Inflammatory macrophage (primary cell): Measurements from ENCODE around the gene ADCY6.
A peak's percentile ranks its signal among the peaks of the same experiment; 100 is the strongest.

Source experiments
- DNase-seq, 2 donors: peaks; one replicate each; pipeline ENCODE4 v3.0.0-alpha.2; 2020 to 2022

The ADCY6 gene

GRCh38 chr12:48815126-48816110 is 26.5 kb upstream of the ADCY6 start:
- peak; percentile 37 to 59 for DNase-seq

DNA sequence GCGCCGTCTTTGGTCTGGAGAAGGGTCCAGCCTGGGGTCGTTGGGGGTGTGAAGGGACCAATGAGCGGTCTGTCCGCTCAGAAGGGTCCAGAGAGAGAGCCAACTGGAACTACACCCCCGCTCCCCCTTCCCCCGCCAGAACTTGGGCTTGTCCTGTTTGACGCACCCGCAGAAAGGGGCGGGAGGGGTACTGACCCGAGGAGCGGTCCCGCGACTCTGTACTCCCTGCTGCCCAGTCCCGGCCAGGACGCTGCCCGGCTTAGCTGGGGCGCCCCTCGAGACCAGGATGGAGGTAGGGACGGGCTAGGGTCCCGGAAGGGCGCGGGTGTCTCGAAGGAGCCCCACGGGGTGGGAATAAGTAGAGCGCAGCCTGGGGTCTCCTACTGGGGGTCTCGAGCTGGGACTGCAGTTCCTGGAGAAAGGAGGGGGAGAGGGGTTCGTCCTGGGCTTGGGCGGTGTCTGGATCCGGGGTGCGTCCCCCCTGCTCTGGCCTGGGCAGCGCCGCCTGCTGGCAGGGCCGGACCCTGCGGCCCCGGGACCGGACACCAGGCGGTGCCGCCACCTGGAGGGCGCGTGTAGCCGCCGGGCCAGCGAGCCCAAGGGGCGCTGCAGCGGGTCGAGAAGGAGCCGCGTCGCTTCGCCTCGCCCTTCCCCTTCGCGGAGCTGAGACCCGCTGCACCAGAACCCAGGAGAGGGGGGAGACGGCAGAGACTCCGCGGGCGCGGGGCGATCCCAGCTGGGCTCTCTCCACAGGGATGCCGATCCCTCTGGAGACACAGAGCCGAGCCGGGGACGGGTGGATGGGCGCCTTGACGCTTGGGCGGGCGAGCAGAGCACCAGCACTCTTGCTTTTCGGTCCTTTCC is 25.6 kb upstream of the ADCY6 start:
- peak; percentile 75 to 77 for DNase-seq

DNA sequence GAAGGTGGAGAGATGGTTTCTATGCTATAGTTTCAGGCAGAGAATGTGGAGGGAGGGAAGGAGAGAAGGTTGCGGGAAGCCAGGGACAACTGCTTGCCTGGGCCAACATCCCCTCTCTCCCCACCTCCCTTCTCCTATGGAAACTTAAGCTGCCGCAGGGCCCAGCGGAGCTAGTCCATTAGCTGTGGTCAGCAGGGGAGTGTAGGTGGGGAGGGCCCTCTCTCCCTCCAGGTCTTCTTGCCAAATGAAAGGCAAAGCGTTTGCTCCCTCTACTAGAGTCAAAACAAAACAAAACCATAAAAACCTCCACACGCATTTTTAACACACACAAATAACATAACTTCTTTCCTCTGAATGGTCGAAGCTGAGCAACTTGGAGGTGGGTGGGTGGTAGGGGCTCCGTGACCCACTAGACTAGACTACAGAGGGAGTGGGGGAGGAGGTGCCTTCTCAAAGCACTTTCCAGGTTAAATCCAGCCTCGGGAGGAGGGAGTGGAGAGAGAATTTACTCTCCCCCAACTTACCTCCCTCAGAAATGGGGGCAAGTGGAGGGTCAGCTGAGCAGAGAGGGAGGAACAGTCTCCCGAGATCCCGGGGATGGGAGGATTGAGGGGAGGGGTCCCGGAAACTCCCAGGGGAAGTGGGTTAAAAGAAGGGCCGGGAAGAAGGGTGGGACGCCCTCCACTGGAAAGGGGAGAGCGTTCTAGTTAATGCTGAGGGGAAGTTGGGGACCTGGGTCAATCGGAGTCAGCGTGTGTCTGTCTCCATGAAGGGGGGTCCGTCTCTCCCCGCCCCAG is 24.8 kb upstream of the ADCY6 start:
- no peak for DNase-seq

DNA sequence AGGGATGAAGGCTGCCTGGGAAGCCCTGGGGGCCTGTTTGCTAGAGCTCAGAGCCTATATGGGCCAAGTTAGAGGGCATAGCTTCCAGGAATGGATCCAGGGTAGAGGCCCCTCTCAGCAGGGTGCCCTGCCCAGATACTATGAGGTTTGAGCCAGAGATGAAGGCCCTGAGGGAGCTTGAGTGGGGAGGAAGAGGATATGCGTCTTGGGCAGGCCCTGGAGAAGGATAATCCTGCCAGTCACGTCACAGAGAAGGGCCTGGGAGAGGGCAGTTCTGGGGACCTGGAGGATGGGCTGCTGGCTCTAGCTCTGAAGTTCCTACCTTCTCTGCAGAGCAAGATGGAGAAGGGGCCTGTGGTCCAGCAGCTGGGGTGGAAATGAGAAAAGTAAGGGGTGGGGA is 23.5 kb upstream of the ADCY6 start:
- no peak for DNase-seq

- DNase-seq: no peak
Observed at GRCh38 chr12:48811437-48812090, 22.7 kb upstream of the ADCY6 start.

- peak in 1 of 2 donors; percentile 7 for DNase-seq
Observed at GRCh38 chr12:48810903-48811431, 22.1 kb upstream of the ADCY6 start.

DNA sequence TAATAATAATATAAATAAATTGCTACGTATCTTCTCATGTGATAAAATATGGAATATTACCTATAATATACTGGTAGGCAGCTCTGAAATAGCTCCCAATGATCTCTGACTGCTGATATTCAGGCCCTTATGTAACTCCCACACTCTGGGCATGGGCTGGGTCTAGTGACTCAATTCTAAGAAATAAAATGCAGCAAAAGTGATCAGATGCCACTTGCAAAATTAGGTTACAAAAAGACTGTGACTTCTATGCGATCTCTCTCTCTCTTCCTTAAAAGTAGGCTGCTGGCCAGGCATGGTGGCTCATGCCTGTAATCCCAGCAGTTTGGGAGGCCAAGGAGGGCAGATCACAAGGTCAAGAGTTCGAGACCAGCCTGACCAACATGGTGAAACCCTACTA is 19.1 kb upstream of the ADCY6 start:
- DNase-seq: peak; percentile 43 to 74

DNA sequence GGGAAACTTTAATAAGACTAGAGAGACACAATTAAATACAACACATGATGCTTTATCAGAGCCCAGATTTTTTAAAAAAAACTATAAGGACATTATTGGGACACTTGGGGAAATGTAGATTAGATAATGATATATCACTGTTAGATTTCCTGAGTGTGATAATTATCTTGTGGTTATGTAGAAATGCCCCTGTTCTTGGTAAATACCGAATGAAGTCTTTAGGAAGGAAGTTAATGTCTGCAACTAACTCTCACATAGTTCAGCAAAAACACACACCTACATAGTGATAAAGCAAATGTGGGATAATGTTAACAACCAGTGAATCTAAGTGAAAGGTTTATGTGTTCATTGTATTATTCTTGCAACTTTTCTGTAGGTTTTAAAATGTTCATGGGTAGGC is 14.8 kb upstream of the ADCY6 start:
- peak in 1 of 2 donors; percentile 63 for DNase-seq

- DNase-seq: no peak
Observed at GRCh38 chr12:48800971-48801370, 12.1 kb upstream of the ADCY6 start.

DNA sequence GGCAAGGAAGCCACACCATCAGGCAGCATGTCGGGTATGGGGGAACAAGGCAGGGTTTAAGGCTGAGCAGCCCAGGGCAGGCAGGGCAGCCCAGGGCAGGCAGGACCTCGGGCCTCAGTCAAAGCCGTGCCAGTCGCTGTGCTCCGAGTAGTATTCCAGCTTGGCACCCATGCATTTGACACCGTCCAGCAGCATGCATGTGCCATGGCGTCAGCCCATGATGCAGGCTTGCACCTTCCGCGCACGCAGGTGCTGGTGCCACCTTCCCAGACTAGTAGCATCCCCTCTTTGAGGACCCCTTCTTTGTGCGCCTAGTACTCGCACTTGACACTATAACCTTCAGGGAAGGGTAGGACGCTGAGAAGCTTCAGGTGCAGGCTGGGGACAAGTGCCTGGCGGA is 11.6 kb upstream of the ADCY6 start:
- DNase-seq: no peak

DNA sequence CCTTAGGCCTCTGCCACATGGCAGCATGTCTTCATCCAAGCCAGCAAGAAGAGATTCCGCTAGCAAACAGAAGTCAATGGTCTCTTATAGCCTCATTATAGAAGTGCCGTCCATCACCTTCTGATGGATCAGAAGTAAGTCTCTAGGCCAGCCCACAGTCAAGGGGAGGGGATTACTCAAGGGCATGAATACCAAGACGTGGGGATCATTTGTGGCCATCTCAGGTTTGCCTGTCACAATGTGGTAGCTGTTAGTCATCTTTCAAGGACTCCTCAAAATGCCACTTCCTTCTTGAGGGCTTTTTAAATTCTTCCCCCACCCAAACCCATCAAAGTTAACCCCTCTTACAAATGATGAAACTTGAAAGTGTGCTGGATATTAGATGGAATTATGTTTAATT is 8.1 kb upstream of the ADCY6 start:
- DNase-seq: peak; percentile 26 to 30

GRCh38 chr12:48795550-48796455 is 6.9 kb upstream of the ADCY6 start:
- DNase-seq: peak; percentile 67

DNA sequence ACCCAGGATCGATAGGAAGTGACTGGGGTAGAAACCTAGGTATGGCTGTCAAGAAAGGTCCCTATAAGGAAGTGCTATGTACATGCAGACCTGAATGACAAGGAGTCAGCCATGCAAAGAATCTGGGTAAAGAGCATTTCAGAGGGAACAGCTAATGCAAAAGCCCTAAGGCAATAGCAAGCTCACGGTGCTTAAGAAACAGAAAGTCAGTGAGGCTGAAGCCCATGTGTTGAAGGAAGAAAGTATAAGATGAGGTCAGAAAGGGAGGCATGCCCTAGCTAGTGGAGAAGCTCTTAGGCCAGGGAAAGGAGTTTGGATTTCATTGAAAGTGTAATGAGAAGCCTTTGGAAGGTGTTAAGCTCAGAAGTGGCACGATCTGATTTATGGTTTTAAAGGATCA is 6.0 kb upstream of the ADCY6 start:
- no peak for DNase-seq

DNA sequence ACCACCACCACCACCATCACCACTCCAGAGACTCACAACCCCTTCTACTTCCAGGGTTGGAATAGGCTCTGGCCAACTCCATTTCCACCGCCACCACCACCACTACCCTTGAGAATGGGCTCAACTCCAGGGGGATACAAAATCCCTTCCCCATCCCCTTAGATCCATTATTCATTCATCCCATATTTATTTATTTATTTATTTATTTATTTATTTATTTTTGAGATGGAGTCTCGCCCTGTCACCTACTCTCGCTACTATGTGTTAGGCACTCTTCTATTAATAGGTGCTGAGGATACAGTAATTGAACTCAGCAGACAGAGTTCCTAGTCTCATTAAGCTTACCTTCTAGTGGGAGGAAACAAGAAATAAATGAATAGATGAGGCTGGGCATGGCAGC is 4.8 kb upstream of the ADCY6 start:
- no peak for DNase-seq

- DNase-seq: no peak
Observed at GRCh38 chr12:48789858-48790326, 1.0 kb upstream of the ADCY6 start.

DNA sequence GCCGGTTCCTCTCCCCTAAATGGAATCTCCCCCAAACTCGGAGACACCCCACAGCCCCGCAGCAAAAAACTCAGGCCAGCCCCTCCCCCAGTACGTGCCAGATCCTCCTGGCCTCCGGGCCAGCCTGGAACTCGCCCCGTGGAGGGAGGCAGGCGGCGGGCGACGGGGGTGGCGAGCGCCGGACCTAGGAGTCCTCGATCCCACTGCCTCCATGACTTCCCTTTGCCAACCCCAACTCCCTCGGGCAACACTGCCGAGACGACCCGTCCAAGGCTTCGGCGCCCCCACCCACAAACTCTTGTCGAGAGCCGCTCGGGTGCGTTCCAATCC is 400 bp downstream of the ADCY6 start:
- no peak for DNase-seq

GRCh38 chr12:48787791-48788523 is 932 bp downstream of the ADCY6 start:
- no peak for DNase-seq

GRCh38 chr12:48786591-48787544 is 2.0 kb downstream of the ADCY6 start:
- DNase-seq: no peak

- DNase-seq: no peak
Observed at GRCh38 chr12:48783432-48783831, 5.5 kb downstream of the ADCY6 start.
